Neuronal stem cell (in vitro differentiated cells): ENCODE measurements around the gene NSUN2.
A peak's percentile ranks its signal among the peaks of the same experiment; 100 is the strongest.

ENCODE experiments used
- DNase-seq: peaks from one replicate; pipeline ENCODE4 v3.0.0-alpha.2; 2013; ENCODE audit warnings: low spot score
- H2AFZ ChIP-seq: one replicate; pipeline ENCODE4 v1.6.1; 2013; ENCODE audit warnings: mild to moderate bottlenecking, low read length, inconsistent platforms
- H2AK5ac ChIP-seq: 2 replicates; pipeline ENCODE4 v1.6.1; 2013; ENCODE audit warnings: low read depth, mild to moderate bottlenecking, inconsistent platforms, low read length, moderate library complexity, mixed read lengths
- H2BK120ac ChIP-seq: 2 replicates; pipeline ENCODE4 v1.6.1; 2013; ENCODE audit warnings: low read depth, mild to moderate bottlenecking, inconsistent platforms, low read length, moderate library complexity, mixed read lengths
- H2BK12ac ChIP-seq: one replicate; pipeline ENCODE4 v1.6.1; 2013; ENCODE audit warnings: low read length, inconsistent platforms
- H2BK15ac ChIP-seq: 2 replicates; pipeline ENCODE4 v1.6.1; 2013; ENCODE audit warnings: mild to moderate bottlenecking, low read length, inconsistent platforms, mixed read lengths
- H2BK5ac ChIP-seq: one replicate; pipeline ENCODE4 v1.6.1; 2013; ENCODE audit warnings: inconsistent platforms, mild to moderate bottlenecking, low read length, moderate library complexity
- H3K14ac ChIP-seq: one replicate; pipeline ENCODE4 v1.6.1; 2013; ENCODE audit warnings: low read length, inconsistent platforms
- H3K18ac ChIP-seq: 2 replicates; pipeline ENCODE4 v1.6.1; 2013; ENCODE audit warnings: low read length, inconsistent platforms
- H3K23ac ChIP-seq: 2 replicates; pipeline ENCODE4 v1.6.1; 2013; ENCODE audit warnings: low read depth, mild to moderate bottlenecking, mixed read lengths, low read length, inconsistent platforms; ENCODE audit not compliant: poor library complexity
- H3K27ac ChIP-seq: replicated peaks from 3 replicates; pipeline ENCODE4 v1.5.1; 2013; ENCODE audit warnings: low read length, inconsistent platforms
- H3K27me3 ChIP-seq, 3 experiments: 2 replicates each; pipeline ENCODE4 v1.6.1; 2013; ENCODE audit warnings: low read length in 3 of 3, mild to moderate bottlenecking in 2 of 3, inconsistent platforms in 1 of 3, low read depth in 1 of 3, mixed read lengths in 1 of 3, moderate library complexity in 1 of 3; ENCODE audit not compliant: control insufficient read depth in 3 of 3, insufficient read depth in 3 of 3
- H3K36me3 ChIP-seq, 2 donors: replicated peaks in 1 of 2; 2 replicates each; pipeline ENCODE4 v1.6.1; 2013; ENCODE audit warnings: low read length in 2 of 2; ENCODE audit not compliant: control insufficient read depth in 2 of 2, insufficient read depth in 2 of 2
- H3K4ac ChIP-seq: 2 replicates; pipeline ENCODE4 v1.6.1; 2013; ENCODE audit warnings: inconsistent platforms, mild to moderate bottlenecking, low read length, moderate library complexity
- H3K4me1 ChIP-seq, 2 donors: 1 replicate in 1 of 2; 2 replicates in 1 of 2; pipeline ENCODE4 v1.6.1; 2013; ENCODE audit warnings: low read length in 2 of 2, low read depth in 1 of 2; ENCODE audit not compliant: control insufficient read depth in 2 of 2, insufficient read depth in 1 of 2
- H3K4me2 ChIP-seq: one replicate; pipeline ENCODE4 v1.6.1; 2013; ENCODE audit warnings: mild to moderate bottlenecking, low read length, inconsistent platforms; ENCODE audit not compliant: insufficient read depth, poor library complexity, severe bottlenecking
- H3K4me3 ChIP-seq, 2 donors: 2 replicates each; pipeline ENCODE4 v1.5.1; 2013; ENCODE audit warnings: low read length in 2 of 2, mild to moderate bottlenecking in 2 of 2, inconsistent platforms in 1 of 2, moderate library complexity in 1 of 2
- H3K79me1 ChIP-seq: one replicate; pipeline ENCODE4 v1.6.1; 2013; ENCODE audit warnings: low read depth, mild to moderate bottlenecking, inconsistent platforms, low read length, moderate library complexity
- H3K9ac ChIP-seq: one replicate; pipeline ENCODE4 v1.6.1; 2013; ENCODE audit warnings: mild to moderate bottlenecking, low read depth, low read length, inconsistent platforms; ENCODE audit not compliant: poor library complexity
- H3K9me3 ChIP-seq, 2 donors: replicated peaks in 1 of 2; 2 replicates each; pipeline versions ENCODE3 to v1.6.1; 2013; ENCODE audit warnings: low read length in 2 of 2, mild to moderate bottlenecking in 2 of 2, inconsistent platforms in 1 of 2, low read depth in 1 of 2, mixed read lengths in 1 of 2, moderate library complexity in 1 of 2; ENCODE audit not compliant: control insufficient read depth in 2 of 2, insufficient read depth in 1 of 2
- H4K8ac ChIP-seq: one replicate; pipeline ENCODE4 v1.6.1; 2013; ENCODE audit warnings: low read depth, mild to moderate bottlenecking, inconsistent platforms, low read length, moderate library complexity
- H4K91ac ChIP-seq: one replicate; pipeline ENCODE4 v1.6.1; 2013; ENCODE audit warnings: low read length, low read depth, mild to moderate bottlenecking, inconsistent platforms; ENCODE audit not compliant: poor library complexity
- WGBS, 2 donors: extraction: QIAGEN DNeasy Blood & Tissue Kit; methylation state at CpG; one replicate each; pipeline ENCODE4 v1.1.7; 2013; ENCODE audit warnings: missing lambda C conversion rate in 2 of 2, mixed read lengths in 1 of 2; ENCODE audit not compliant: insufficient read length in 2 of 2, insufficient replicate concordance in 1 of 2; ENCODE audit errors: extremely low coverage in 2 of 2; 5-methylcytosine and 5-hydroxymethylcytosine counted together

The NSUN2 gene

GRCh38 chr5:6667648-6668047 lies 34.8 kb upstream of the NSUN2 start:
- Histone ChIP-seq H4K91ac (no peak overlapping the region), H3K4me2 (no peak overlapping the region), H3K36me3 (peaks cover 2 to 26% of the 10 kb centered on the region in 2 donors), H2BK15ac (no peak overlapping the region), H3K27me3 (no peaks in the 10 kb centered on the region), H2AK5ac (no peak overlapping the region), H3K9ac (no peak overlapping the region), H2AFZ (no peak overlapping the region), H3K18ac (no peak overlapping the region), H3K27ac (no peak overlapping the region), H3K4me3 (no peak overlapping the region), H3K79me1 (no peaks in the 10 kb centered on the region), H2BK120ac (no peak overlapping the region), H3K23ac (no peak overlapping the region), H3K4me1 (no peaks in the 10 kb centered on the region), H3K4ac (no peak overlapping the region), H2BK5ac (no peak overlapping the region), H3K14ac (no peak overlapping the region), H4K8ac (no peak overlapping the region), H3K9me3 (peaks cover 0 to 4% of the 10 kb centered on the region in 2 donors), H2BK12ac (no peak overlapping the region)
- no peak for DNase-seq
- no CpG with 5 or more reads among the region's 5 CpGs for WGBS, 2 donors

DNA sequence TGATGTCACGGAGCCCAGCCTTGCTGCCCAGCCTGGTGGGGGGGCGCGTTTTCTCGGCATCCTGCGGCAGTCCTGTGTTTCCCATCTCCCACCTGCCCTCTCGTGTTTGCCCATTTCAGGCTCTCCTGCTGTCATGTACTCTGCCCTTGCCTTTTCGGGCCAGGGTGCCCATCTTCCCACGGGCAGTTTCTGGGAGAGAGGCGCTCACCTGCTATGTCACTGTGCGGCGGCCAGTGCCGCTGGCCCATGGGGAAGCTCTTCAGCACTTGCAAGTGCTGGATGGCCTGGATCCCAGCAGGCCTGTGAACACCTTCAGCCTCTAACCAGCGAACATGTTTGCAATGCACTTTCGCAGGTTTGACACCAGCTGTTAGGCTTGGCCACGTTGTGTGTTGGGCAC lies 33.9 kb upstream of the NSUN2 start:
- Histone ChIP-seq H3K27me3 (no peaks in the 10 kb centered on the region), H3K14ac (peak overlapping the region; percentile 31), H3K4me1 (no peaks in the 10 kb centered on the region), H3K4ac (no peak overlapping the region), H3K4me3 (no peak overlapping the region), H3K36me3 (peaks cover 2 to 32% of the 10 kb centered on the region in 2 donors), H2BK12ac (no peak overlapping the region), H3K18ac (no peak overlapping the region), H3K9me3 (peaks cover 0 to 4% of the 10 kb centered on the region in 2 donors), H3K23ac (peak overlapping the region; percentile 92), H4K91ac (no peak overlapping the region), H3K4me2 (no peak overlapping the region), H2AK5ac (no peak overlapping the region), H4K8ac (no peak overlapping the region), H2AFZ (no peak overlapping the region), H3K27ac (no peak overlapping the region), H3K79me1 (no peaks in the 10 kb centered on the region), H2BK5ac (no peak overlapping the region), H2BK120ac (no peak overlapping the region), H2BK15ac (no peak overlapping the region), H3K9ac (peak overlapping the region; percentile 27)
- WGBS, 2 donors, result no CpG with 5 or more reads among the region's 15 CpGs
- no peak for DNase-seq

- Histone ChIP-seq H3K27ac (no peak overlapping the region), H3K27me3 (no peaks in the 10 kb centered on the region), H2BK120ac (no peak overlapping the region), H2BK5ac (no peak overlapping the region), H4K8ac (no peak overlapping the region), H3K79me1 (no peaks in the 10 kb centered on the region), H3K9ac (no peak overlapping the region), H3K23ac (no peak overlapping the region), H3K36me3 (peaks cover 6 to 58% of the 10 kb centered on the region in 2 donors), H2AFZ (no peak overlapping the region), H3K4me3 (no peak overlapping the region), H3K14ac (no peak overlapping the region), H3K4me1 (no peaks in the 10 kb centered on the region), H4K91ac (no peak overlapping the region), H2BK15ac (no peak overlapping the region), H2AK5ac (no peak overlapping the region), H2BK12ac (no peak overlapping the region), H3K9me3 (peaks cover 5 to 8% of the 10 kb centered on the region in 2 donors), H3K18ac (no peak overlapping the region), H3K4me2 (no peak overlapping the region), H3K4ac (no peak overlapping the region)
- no peak for DNase-seq
- no CpG with 5 or more reads among the region's 3 CpGs for WGBS, 2 donors
Observed at GRCh38 chr5:6660688-6661087, 27.8 kb upstream of the NSUN2 start.

GRCh38 chr5:6659941-6660684 lies 27.3 kb upstream of the NSUN2 start:
- H3K4me2 ChIP-seq, result no peak overlapping the region
- no peak overlapping the region for H3K9ac ChIP-seq
- no peaks in the 10 kb centered on the region for H3K79me1 ChIP-seq
- no peak overlapping the region for H2AFZ ChIP-seq
- no peak for DNase-seq
- no peak overlapping the region for H3K18ac ChIP-seq
- no peak overlapping the region for H3K27ac ChIP-seq
- no peak overlapping the region for H2BK12ac ChIP-seq
- H4K8ac ChIP-seq, result no peak overlapping the region
- no peak overlapping the region for H3K4ac ChIP-seq
- no peak overlapping the region for H2AK5ac ChIP-seq
- no peak overlapping the region for H3K23ac ChIP-seq
- no peak overlapping the region for H3K14ac ChIP-seq
- H3K4me3 ChIP-seq, result no peak overlapping the region
- H3K9me3 ChIP-seq, result peaks cover 5 to 8% of the 10 kb centered on the region in 2 donors
- no peak overlapping the region for H2BK5ac ChIP-seq
- no peaks in the 10 kb centered on the region for H3K4me1 ChIP-seq
- no peak overlapping the region for H4K91ac ChIP-seq
- H3K27me3 ChIP-seq, result no peaks in the 10 kb centered on the region
- H2BK15ac ChIP-seq, result no peak overlapping the region
- peaks cover 9 to 58% of the 10 kb centered on the region in 2 donors for H3K36me3 ChIP-seq
- no CpG with 5 or more reads among the region's 13 CpGs for WGBS, 2 donors
- no peak overlapping the region for H2BK120ac ChIP-seq
